ENCODE measurements around the gene GOLGA1.

The GOLGA1 gene

DNA sequence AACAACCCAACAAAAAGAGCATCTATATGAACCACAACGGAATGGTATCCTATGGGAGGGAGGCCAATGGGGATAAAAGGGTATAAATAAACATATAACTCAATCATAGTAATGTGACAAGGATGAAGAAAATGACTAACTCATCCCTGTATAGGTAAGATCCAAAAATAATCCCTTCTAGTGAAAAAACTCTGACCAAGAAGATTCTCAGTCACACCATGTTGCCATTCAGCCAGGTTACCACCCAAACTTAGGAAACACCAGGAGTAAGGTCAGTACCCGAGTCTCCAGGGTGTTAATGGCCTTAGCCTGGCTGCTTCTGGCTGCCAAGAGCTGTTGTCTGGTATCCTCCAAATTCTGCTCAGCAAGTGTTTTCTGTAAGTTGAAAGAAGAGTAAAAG, 32.8 kb downstream of the GOLGA1 start:
- Histone ChIP-seq H3K4me3 (ENCODE audit: low read depth in 1 of 2, low read length in 2 of 2) (no peak overlapping the region), H3K9me3 (ENCODE audit: control insufficient read depth in 1 of 2, low read length in 2 of 2) (no peaks in the 10 kb centered on the region), H3K36me3 (ENCODE audit: control insufficient read depth in 1 of 2, insufficient read depth in 2 of 2, low read length in 2 of 2) (peaks cover 15 to 35% of the 10 kb centered on the region in 2 donors)

DNA sequence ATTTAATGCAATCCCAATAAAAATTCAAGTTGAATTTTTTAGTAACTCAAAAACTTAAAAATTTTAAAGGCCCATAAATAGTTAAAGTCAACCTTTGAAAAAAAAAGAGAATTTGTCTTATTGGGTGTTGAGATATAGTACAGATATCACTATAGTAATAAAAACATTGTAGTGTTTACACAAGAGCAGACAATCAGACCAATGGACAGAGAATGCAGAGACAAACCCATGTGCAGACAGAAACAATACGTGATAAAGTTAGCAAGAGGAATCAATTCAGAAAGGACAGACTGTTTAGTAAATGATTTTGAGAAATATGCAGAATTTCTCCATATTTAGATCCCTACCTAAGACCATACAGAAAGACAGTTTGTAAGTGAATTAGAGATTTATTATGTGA, 33.9 kb downstream of the GOLGA1 start:
- Histone ChIP-seq H3K9me3 (ENCODE audit: control insufficient read depth in 1 of 2, low read length in 2 of 2) (no peaks in the 10 kb centered on the region), H3K4me3 (ENCODE audit: low read depth in 1 of 2, low read length in 2 of 2) (no peak overlapping the region), H3K9ac (ENCODE audit: low read depth in 1 of 2, low read length in 2 of 2) (no peak overlapping the region), H3K27ac (ENCODE audit: low read depth, low read length) (no peak overlapping the region), H3K27me3 (ENCODE audit: control insufficient read depth in 1 of 2, insufficient read depth in 2 of 2, low read length in 2 of 2) (no peaks in the 10 kb centered on the region), H3K4me1 (ENCODE audit: control insufficient read depth in 1 of 2, insufficient read depth in 2 of 2, low read length in 2 of 2) (peaks cover 0 to 8% of the 10 kb centered on the region in 2 donors), H3K36me3 (ENCODE audit: control insufficient read depth in 1 of 2, insufficient read depth in 2 of 2, low read length in 2 of 2) (peaks cover 11 to 35% of the 10 kb centered on the region in 2 donors)

More for the DNA sequence above, 32.8 kb downstream of the GOLGA1 start:
- Histone ChIP-seq H3K27ac (ENCODE audit: low read depth, low read length) (no peak overlapping the region), H3K27me3 (ENCODE audit: control insufficient read depth in 1 of 2, insufficient read depth in 2 of 2, low read length in 2 of 2) (no peaks in the 10 kb centered on the region), H3K4me1 (ENCODE audit: control insufficient read depth in 1 of 2, insufficient read depth in 2 of 2, low read length in 2 of 2) (peaks cover 0 to 8% of the 10 kb centered on the region in 2 donors), H3K9ac (ENCODE audit: low read depth in 1 of 2, low read length in 2 of 2) (no peak overlapping the region)

DNA sequence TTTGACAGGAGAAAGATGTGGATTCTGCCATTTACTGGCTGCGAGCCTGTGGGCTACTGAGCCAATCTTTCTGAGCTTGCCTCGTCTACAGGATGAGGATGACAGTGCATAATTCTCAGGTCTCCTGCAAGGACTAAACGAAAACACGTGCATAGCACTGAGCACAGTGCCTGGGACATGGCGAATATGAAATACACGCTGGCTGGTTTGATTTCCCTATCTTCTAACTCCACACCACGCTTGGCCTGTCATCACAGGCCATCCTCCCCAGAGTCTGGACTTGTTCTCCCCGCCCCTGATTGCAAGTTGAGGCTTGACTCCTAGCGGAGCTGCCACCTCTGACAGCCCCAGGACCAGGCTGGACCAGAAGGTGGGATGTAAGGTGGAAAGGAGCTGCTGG, 41.0 kb downstream of the GOLGA1 start:
- H3K27me3 ChIP-seq (ENCODE audit: control insufficient read depth in 1 of 2, insufficient read depth in 2 of 2, low read length in 2 of 2), result no peaks in the 10 kb centered on the region
- H3K9me3 ChIP-seq (ENCODE audit: control insufficient read depth in 1 of 2, low read length in 2 of 2), result no peaks in the 10 kb centered on the region
- peaks cover 25 to 45% of the 10 kb centered on the region in 2 donors for H3K36me3 ChIP-seq (ENCODE audit: control insufficient read depth in 1 of 2, insufficient read depth in 2 of 2, low read length in 2 of 2)
- H3K4me3 ChIP-seq (ENCODE audit: low read depth in 1 of 2, low read length in 2 of 2), result no peak overlapping the region
- no peak overlapping the region for H3K27ac ChIP-seq (ENCODE audit: low read depth, low read length)
- H3K4me1 ChIP-seq (ENCODE audit: control insufficient read depth in 1 of 2, insufficient read depth in 2 of 2, low read length in 2 of 2), result no peaks in the 10 kb centered on the region
- H3K9ac ChIP-seq (ENCODE audit: low read depth in 1 of 2, low read length in 2 of 2), result no peak overlapping the region

- peaks cover 29 to 59% of the 10 kb centered on the region in 2 donors for H3K36me3 ChIP-seq (ENCODE audit: control insufficient read depth in 1 of 2, insufficient read depth in 2 of 2, low read length in 2 of 2)
Measured at GRCh38 chr9:124897570-124898460, 43.1 kb downstream of the GOLGA1 start.

GRCh38 chr9:124894741-124895170, 46.1 kb downstream of the GOLGA1 start:
- no peak overlapping the region for H3K27ac ChIP-seq (ENCODE audit: low read depth, low read length)
- H3K4me3 ChIP-seq (ENCODE audit: low read depth in 1 of 2, low read length in 2 of 2), result no peak overlapping the region
- no peaks in the 10 kb centered on the region for H3K4me1 ChIP-seq (ENCODE audit: control insufficient read depth in 1 of 2, insufficient read depth in 2 of 2, low read length in 2 of 2)
- H3K9ac ChIP-seq (ENCODE audit: low read depth in 1 of 2, low read length in 2 of 2), result no peak overlapping the region
- no peaks in the 10 kb centered on the region for H3K9me3 ChIP-seq (ENCODE audit: control insufficient read depth in 1 of 2, low read length in 2 of 2)
- H3K27me3 ChIP-seq (ENCODE audit: control insufficient read depth in 1 of 2, insufficient read depth in 2 of 2, low read length in 2 of 2), result no peaks in the 10 kb centered on the region
- H3K36me3 ChIP-seq (ENCODE audit: control insufficient read depth in 1 of 2, insufficient read depth in 2 of 2, low read length in 2 of 2), result peaks cover 38 to 65% of the 10 kb centered on the region in 2 donors

More at GRCh38 chr9:124897570-124898460, 43.1 kb downstream of the GOLGA1 start:
- Histone ChIP-seq H3K27ac (ENCODE audit: low read depth, low read length) (no peak overlapping the region), H3K4me1 (ENCODE audit: control insufficient read depth in 1 of 2, insufficient read depth in 2 of 2, low read length in 2 of 2) (no peaks in the 10 kb centered on the region), H3K9ac (ENCODE audit: low read depth in 1 of 2, low read length in 2 of 2) (no peak overlapping the region), H3K4me3 (ENCODE audit: low read depth in 1 of 2, low read length in 2 of 2) (no peak overlapping the region), H3K9me3 (ENCODE audit: control insufficient read depth in 1 of 2, low read length in 2 of 2) (no peaks in the 10 kb centered on the region), H3K27me3 (ENCODE audit: control insufficient read depth in 1 of 2, insufficient read depth in 2 of 2, low read length in 2 of 2) (no peaks in the 10 kb centered on the region)

GRCh38 chr9:124894035-124894740, 46.7 kb downstream of the GOLGA1 start:
- Histone ChIP-seq H3K9me3 (ENCODE audit: control insufficient read depth in 1 of 2, low read length in 2 of 2) (no peaks in the 10 kb centered on the region), H3K27ac (ENCODE audit: low read depth, low read length) (no peak overlapping the region), H3K9ac (ENCODE audit: low read depth in 1 of 2, low read length in 2 of 2) (no peak overlapping the region), H3K4me1 (ENCODE audit: control insufficient read depth in 1 of 2, insufficient read depth in 2 of 2, low read length in 2 of 2) (no peaks in the 10 kb centered on the region), H3K4me3 (ENCODE audit: low read depth in 1 of 2, low read length in 2 of 2) (no peak overlapping the region), H3K36me3 (ENCODE audit: control insufficient read depth in 1 of 2, insufficient read depth in 2 of 2, low read length in 2 of 2) (peaks cover 38 to 65% of the 10 kb centered on the region in 2 donors), H3K27me3 (ENCODE audit: control insufficient read depth in 1 of 2, insufficient read depth in 2 of 2, low read length in 2 of 2) (no peaks in the 10 kb centered on the region)

DNA sequence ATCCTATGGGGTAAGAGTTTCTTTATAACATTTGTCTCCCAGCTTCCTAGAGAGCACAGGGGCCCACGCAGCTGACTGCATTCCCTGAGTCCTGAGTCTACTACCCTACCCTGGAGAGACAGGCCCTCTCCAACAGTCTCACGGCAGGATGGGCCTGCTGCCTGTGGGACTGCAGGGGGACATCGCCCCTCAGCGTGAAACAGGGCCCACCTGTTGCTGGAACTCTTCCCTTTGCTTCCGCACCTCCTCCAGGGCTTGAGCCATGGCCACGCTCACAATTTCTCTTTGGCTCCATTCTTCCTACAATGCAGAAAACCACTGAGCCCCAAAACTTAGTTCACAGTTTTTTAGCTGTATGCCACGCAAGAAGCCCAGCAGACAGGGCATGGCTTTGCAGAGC, 50.7 kb downstream of the GOLGA1 start:
- no peak overlapping the region for H3K27ac ChIP-seq (ENCODE audit: low read depth, low read length)
- no peak overlapping the region for H3K4me3 ChIP-seq (ENCODE audit: low read depth in 1 of 2, low read length in 2 of 2)
- H3K4me1 ChIP-seq (ENCODE audit: control insufficient read depth in 1 of 2, insufficient read depth in 2 of 2, low read length in 2 of 2), result no peaks in the 10 kb centered on the region
- H3K9ac ChIP-seq (ENCODE audit: low read depth in 1 of 2, low read length in 2 of 2), result no peak overlapping the region
- H3K9me3 ChIP-seq (ENCODE audit: control insufficient read depth in 1 of 2, low read length in 2 of 2), result no peaks in the 10 kb centered on the region
- H3K27me3 ChIP-seq (ENCODE audit: control insufficient read depth in 1 of 2, insufficient read depth in 2 of 2, low read length in 2 of 2), result no peaks in the 10 kb centered on the region
- peaks cover 57 to 78% of the 10 kb centered on the region in 2 donors for H3K36me3 ChIP-seq (ENCODE audit: control insufficient read depth in 1 of 2, insufficient read depth in 2 of 2, low read length in 2 of 2)

DNA sequence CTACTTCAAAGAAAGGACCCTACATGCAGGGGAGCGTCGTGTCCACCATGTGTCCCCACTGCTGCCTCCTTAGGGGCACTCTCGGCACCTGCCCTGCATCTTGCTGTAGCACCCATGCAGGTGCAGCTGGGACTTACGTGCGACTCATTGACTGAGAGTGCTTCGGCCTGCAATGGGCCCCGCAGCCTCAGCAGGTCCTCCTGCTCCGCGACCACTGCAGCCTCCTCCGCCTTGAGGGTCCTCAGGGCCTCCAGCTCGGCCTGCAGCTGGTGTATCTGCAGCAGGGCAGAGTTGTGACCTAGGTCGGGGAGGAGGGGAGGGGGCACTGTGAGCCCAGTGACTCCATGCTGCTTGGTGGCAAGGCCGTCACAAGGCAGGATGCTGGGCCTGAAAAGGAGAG, 51.9 kb downstream of the GOLGA1 start:
- no peak overlapping the region for H3K9ac ChIP-seq (ENCODE audit: low read depth in 1 of 2, low read length in 2 of 2)
- H3K27me3 ChIP-seq (ENCODE audit: control insufficient read depth in 1 of 2, insufficient read depth in 2 of 2, low read length in 2 of 2), result no peaks in the 10 kb centered on the region
- H3K4me3 ChIP-seq (ENCODE audit: low read depth in 1 of 2, low read length in 2 of 2), result no peak overlapping the region
- no peaks in the 10 kb centered on the region for H3K9me3 ChIP-seq (ENCODE audit: control insufficient read depth in 1 of 2, low read length in 2 of 2)
- H3K36me3 ChIP-seq (ENCODE audit: control insufficient read depth in 1 of 2, insufficient read depth in 2 of 2, low read length in 2 of 2), result peaks cover 61 to 81% of the 10 kb centered on the region in 2 donors
- no peaks in the 10 kb centered on the region for H3K4me1 ChIP-seq (ENCODE audit: control insufficient read depth in 1 of 2, insufficient read depth in 2 of 2, low read length in 2 of 2)
- H3K27ac ChIP-seq (ENCODE audit: low read depth, low read length), result no peak overlapping the region

GRCh38 chr9:124887832-124888231, 53.1 kb downstream of the GOLGA1 start:
- Histone ChIP-seq H3K27me3 (ENCODE audit: control insufficient read depth in 1 of 2, insufficient read depth in 2 of 2, low read length in 2 of 2) (no peaks in the 10 kb centered on the region), H3K9ac (ENCODE audit: low read depth in 1 of 2, low read length in 2 of 2) (no peak overlapping the region), H3K4me3 (ENCODE audit: low read depth in 1 of 2, low read length in 2 of 2) (no peak overlapping the region), H3K4me1 (ENCODE audit: control insufficient read depth in 1 of 2, insufficient read depth in 2 of 2, low read length in 2 of 2) (no peaks in the 10 kb centered on the region), H3K27ac (ENCODE audit: low read depth, low read length) (no peak overlapping the region), H3K36me3 (ENCODE audit: control insufficient read depth in 1 of 2, insufficient read depth in 2 of 2, low read length in 2 of 2) (peaks cover 58 to 70% of the 10 kb centered on the region in 2 donors), H3K9me3 (ENCODE audit: control insufficient read depth in 1 of 2, low read length in 2 of 2) (no peaks in the 10 kb centered on the region)

DNA sequence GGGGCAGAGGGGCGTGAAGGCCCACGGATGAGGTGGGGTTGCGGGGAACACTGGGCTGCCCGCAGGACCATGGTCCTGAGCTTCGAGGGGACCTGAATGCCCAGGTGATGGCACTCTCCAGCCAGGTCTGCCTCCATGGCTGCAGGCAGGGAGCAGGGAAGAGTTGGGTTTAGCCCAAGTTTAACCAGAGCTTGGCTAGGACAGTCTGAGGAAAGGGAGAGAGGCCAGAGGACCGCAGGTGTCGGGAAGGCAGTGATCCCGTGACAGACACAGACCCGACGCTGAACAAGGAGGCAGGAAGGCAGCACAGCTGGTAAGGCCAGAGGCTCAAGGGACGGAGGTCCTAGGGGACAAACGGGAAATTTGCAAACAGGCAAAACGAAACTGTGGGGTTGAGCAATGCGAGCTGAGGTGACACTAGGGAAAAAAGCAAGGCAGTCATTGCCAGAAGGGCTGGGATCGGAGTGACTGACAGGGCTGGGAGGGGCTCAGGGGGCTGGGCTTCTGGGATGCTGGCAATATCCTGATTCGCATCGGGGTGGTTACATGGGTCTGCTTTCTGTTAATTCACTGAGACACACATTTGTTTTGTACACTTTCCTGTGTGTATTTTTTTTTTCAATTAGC, 53.9 kb downstream of the GOLGA1 start:
- H3K9me3 ChIP-seq (ENCODE audit: control insufficient read depth in 1 of 2, low read length in 2 of 2), result no peaks in the 10 kb centered on the region
- H3K4me3 ChIP-seq (ENCODE audit: low read depth in 1 of 2, low read length in 2 of 2), result no peak overlapping the region
- H3K27ac ChIP-seq (ENCODE audit: low read depth, low read length), result no peak overlapping the region
- H3K4me1 ChIP-seq (ENCODE audit: control insufficient read depth in 1 of 2, insufficient read depth in 2 of 2, low read length in 2 of 2), result no peaks in the 10 kb centered on the region
- H3K27me3 ChIP-seq (ENCODE audit: control insufficient read depth in 1 of 2, insufficient read depth in 2 of 2, low read length in 2 of 2), result no peaks in the 10 kb centered on the region
- H3K9ac ChIP-seq (ENCODE audit: low read depth in 1 of 2, low read length in 2 of 2), result no peak overlapping the region
- peaks cover 62 to 78% of the 10 kb centered on the region in 2 donors for H3K36me3 ChIP-seq (ENCODE audit: control insufficient read depth in 1 of 2, insufficient read depth in 2 of 2, low read length in 2 of 2)
